ENCODE data around the gene EDARADD.
"Not testable (repeated sequence)": the region's sequence is repeated elsewhere in the genome, so short reads cannot be mapped to it uniquely, and the experiment has no call there.

- TF ChIP-seq EZH2 (IDR thresholded peaks at IDR 0.05; ENCODE audit: low read length, unreplicated experiment); CTCF (conservative IDR thresholded peaks at IDR 0.05; ENCODE audit: low read depth, low read length): not testable (repeated sequence)
Measured at GRCh38 chr1:236464197-236464596, 70.1 kb downstream of the EDARADD start.

All from PC-3 (cell line).